Activated CD8-positive, alpha-beta memory T cell treated with anti-CD3 and anti-CD28 coated beads for 24 hours (primary cell): ENCODE results near the gene FUT3.
"Not testable (repeated sequence)": the region's sequence is repeated elsewhere in the genome, so short reads cannot be mapped to it uniquely, and the experiment has no call there.

Experiments
- DNase-seq: peaks from one replicate; pipeline ENCODE4 v3.0.0-alpha.2; 2020

FUT3 gene

DNA sequence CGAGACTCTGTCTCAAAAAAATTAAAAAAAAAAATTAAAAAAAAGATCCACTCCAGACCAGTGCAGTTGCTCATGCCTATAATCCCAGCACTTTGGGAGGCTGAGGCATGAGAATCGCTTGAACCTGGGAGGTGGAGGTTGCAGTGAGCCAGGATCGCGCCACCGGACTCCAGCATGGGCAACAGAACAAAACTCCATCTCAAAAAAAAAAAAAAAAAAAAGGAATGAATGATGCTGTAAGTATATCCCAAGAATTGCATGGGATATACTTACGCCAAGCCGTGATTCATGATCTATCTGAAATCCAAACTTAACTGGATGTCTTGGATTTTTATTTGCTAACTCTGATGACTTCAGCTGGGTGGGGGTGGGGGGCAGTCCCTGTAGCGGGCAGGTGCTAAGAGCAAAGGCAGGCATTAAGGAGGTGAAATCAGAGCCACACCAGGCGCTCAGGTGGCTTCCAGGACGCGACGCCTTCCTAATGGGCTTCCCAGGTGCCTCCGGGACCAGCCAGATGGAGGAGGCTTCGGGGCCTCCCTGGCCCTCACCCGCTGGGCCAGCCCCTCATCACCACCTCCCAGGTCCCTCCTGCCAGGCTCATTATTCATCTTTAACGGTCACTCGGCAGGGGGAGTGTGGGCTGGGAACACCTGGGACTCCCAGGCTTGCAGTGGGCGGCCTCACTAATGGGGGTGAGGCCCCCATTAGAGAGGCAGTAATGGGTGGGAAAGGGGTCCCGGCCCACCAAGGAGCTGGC lies 30.5 kb upstream of the FUT3 start:
- no peak for DNase-seq

DNA sequence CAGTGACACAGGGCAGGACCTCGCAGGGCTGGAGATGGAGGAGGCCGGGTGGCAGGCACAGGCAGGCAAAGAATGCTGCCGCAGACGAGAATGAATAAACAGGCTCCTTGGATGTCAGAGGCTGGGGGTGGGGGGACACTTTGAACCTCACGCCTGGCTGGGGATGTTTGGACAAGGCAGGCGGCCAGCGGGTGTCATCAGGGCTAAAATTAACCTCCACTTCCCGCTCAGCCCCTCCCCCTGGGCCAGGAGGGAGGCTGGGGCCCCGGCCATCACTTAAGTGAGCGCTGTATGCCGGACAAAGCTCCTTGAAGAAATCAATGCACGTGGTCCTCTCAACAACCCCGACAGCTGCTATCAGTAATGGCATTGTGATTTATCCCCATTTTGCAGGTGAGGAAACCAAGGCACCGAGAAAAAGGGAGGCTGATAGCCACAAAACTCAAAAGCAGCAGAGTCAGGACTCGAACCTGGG lies 29.4 kb upstream of the FUT3 start:
- DNase-seq = no peak

DNA sequence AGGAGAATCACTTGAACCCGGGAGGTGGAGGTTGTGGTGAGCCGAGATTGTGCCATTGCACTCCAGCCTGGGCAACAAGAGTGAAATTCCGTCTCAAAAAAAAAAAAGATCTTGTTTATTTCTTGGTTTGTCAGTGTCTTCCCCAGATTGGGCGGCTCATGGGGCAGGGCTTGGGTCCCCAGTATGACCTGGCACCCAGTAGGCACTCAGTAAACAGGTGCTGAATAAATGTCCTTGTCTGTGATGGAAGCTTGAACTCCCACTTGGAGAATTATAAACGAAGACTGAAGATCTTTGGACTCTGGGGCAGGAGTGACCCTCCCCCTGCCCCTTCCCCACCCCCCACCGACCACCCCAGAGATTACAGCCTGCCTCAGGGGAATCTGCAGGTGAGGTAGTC lies 28.9 kb upstream of the FUT3 start:
- no peak for DNase-seq

DNA sequence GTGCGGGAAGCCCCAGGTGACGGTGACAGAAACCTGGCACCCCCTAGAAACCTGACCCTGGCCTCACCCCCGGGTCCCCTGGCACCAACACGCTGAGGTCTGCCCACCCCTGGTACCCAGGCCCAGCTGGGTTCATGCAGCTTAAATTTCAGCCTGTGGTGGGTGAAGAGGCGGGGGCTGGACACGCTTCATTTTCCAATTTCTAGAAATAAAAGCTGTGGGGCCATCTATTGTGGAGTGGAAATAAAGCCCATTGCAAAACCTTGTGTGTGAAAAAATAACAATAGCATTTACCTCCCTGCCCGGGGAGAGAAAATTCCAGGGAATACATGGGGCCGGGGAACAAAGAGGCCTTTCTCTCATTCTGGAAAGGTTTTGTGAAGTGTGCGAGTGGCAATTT lies 26.6 kb upstream of the FUT3 start:
- no peak for DNase-seq

DNA sequence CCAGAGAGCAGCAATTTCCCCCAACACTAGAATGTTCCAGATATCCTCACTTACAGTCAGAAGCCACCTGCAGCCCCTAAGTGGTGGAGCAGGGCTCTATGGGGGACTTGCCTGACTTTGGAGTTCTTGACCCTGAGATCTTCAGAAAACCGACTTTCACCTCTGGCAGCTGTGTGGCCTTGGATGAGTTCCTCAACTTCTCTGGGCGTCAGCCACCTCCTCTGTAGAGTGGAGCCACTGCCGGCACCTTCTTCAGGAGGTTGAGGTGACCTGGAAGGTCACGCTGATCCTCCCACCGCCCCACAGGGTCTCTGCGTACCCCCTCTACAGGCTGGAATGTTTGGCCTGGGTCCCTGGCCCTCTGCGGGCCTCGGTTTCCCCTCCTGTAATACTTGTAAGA lies 26.2 kb upstream of the FUT3 start:
- no peak for DNase-seq

DNA sequence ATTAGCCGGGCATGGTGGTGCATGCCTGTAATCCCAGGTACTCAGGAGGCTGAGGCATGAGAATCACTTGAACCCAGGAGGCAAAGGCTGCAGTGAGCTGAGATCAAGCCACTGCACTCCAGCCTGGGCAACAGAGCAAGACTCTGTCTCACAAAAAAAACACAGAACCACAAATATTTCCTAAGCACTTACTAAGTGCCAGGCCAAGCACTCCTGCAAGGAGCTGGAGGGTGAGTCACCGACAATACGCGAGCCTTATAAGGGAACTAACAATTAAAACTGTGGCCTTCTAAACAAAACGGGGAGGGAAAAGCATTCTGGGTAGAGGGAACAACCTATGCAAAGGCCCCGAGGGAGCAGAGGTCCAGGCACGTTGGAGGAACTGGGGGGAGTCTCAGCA lies 23.2 kb upstream of the FUT3 start:
- DNase-seq = not testable (repeated sequence)

DNA sequence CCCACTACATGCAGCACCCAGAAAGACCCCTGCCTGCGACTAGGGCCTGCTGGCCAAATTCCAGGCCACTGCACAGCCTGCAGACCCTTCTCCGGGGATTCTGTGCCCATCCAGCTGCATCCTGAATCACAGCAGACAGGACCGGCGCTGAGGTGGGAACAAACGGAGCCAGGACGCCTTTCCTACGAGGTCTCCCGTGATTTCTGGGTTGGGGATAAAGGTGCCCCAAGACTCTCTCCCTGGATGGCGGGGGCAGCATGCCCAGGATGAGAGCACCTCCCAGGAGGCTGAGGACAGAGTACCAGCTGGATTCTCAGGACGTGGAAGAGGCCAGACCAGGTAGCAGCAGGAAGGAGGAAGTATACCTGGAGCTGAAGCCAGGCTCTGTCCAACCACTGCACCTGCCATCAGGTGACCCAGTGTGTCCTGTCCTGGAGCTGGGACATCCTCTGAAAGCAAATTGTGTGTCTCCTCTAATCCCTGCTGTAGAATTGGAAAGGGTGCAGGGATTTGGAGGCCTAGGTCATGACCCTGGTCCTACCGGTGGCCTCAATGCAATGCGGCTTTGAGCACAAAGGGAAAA lies 22.5 kb upstream of the FUT3 start:
- DNase-seq = no peak

DNA sequence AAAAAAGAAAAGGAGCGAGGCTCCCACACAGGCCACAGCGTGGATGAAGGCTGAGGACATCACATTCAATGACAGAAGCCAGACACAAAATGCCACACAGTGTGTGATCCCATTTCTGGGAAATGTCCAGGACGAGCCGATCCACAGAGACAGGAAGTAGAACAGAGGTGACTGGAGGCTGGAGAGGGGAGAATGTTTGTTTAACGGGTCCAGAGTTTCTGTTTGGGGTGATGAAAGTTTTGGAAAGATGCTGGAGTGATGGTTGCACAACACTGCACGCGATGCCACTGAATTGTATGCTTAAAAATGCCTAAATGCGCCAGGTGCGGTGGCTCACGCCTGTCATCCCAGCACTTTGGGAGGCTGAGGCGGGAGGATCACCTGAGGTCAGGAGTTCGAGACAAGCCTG lies 19.7 kb upstream of the FUT3 start:
- DNase-seq = no peak

DNA sequence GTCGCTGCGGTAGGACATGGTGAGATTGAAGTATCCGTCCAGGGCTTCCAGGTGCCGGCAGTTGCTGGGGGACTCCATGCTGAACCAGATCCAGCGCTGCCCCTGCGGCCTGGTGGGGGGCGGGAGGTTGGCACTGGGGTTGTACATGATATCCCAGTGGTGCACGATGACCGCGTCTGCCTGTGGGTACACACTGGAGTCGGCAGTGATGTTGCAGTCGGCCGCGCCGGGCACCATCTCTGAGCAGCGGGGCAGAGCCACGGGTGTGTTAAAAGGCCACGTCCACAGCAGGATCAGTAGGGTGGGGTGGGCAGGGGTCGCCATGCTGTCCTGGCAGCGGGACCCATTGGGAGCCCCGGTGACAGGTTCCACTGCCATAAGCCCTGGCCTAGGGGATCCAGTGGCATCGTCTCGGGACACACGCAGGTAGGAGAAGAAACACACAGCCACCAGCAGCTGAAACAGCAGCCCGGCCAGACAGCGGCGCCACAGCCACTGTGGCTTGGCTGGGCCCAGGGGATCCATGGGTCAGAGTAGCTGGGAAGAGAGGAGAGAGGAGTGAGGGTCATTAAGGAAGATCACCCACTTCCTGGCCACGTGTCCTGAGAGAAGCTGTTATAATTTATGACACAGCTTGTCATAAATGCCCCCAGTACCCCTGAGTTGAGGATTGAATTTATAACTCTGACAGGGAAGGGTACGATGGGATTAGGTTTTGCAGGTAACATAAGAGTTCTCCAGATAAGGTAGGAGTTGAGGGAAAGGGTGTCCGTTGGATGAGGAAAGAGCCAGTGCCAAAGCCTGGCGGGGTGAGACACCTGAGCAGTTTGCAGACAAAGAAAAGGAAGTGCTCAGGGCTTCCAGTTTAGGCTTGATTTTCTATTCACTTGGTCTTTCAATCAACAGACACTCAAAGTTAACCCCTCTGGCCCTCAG lies 16.2 kb upstream of the FUT3 start:
- no peak for DNase-seq

DNA sequence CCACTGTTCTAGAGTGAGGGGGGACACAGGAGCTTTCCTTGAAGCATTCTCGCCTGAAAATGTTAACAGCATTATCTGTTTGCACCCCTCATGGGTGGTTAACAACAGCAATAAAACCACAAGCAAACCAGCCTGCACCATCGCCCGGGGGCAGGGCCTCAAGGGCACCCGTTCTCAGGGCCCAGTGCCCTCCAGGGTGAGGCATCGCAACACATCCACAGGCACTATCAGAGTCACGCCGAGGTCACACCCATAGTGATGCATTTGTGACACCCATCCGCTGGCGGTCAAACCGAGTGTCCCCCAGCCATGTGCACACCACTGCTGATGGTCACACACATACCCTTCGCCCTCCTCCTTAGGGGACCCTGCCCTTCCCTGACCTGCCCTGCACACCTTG lies 14.5 kb upstream of the FUT3 start:
- no peak for DNase-seq

DNA sequence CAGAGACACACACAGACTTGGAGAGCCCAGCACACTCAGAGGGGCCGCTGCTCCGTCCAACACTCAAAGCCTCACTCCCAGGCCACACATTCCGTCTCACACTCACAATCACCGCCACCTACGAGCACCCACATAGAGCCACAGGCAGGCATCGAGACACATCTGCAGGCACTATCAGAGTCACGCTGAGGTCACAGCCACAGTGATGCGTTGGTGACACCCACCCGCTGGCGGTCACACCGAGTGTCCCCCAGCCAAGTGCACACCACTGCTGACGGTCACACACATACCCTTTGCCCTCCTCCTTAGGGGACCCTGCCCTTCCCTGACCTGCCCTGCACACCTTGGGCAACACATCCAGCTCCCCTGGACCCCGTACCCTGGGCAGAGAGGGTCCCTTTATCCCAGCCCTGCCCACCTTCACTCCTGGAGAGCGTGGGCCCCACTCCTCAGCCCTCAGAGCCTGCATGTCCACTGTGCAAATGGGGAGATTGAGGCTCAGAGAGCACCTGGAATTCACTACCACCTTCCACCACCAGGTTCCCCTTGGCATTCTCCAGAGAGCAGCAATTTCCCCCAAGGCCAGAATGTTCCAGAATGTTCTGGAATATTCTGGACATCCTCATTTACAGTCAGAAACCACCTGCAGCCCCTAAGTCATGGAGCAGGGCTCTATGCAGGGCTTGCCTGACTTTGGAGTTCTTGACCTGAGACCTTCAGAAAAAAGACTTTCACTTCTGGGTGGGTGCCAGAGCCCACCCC lies 13.7 kb upstream of the FUT3 start:
- no peak for DNase-seq

DNA sequence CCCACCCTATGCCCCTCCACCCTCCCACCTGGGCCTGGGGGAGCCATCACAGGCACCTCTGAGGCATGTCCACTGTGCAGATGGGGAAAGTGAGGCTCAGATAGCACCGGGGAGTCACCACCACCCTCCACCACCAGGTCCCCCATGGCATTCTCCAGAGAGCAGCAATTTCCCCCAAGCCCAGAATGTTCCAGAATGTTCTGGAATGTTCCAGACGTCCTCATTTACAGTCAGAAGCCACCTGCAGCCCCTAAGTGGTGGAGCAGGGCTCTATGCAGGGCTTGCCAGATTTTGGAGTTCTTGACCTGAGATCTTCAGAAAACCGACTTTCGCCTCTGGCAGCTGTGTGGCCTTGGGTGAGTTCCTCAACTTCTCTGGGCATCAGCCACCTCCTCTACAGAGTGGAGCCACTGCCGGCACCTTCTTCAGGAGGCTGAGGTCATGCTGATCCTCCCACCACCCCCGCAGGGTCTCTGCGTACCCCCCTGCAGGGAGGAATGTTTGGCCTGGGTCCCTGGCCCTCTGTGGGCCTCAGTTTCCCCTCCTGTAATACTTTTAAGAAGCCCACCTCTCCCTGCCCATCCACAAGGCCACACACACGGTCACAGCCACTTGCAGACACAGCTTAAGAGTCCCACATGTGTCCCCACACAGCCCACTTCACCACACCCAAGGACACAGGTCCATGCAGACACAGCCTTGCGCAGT lies 12.9 kb upstream of the FUT3 start:
- DNase-seq = no peak

DNA sequence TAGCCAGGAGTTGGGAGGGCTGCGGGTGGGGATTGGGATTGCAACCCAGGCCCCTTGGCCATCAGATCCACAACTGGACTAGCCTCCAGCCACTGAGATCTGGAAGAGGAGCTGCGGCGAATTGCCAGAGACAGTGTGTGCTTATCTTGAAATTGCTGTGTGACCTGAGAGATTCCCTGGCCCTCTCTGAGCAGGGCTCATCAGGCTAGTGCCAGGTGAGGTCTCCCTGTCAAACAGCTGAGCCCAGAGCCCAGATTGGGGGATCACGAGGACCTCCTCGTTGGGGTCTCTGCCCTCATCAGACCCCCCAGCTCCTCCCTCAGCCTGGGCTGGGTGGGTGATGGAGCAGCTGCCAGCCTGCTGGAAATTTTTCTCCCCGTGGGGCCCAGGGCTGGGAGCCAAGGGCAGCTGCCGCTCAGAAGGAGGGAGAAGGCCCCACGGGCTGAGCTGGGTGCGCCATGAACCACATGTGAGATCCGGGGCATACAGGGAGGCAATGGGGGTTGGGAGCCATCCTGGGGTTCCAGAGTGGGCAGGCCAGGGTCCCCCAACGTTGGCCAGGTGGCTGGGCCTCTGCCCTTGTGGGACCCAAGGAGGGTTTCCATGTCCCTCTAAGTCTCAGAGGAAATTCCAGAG lies 11.9 kb upstream of the FUT3 start:
- no peak for DNase-seq

DNA sequence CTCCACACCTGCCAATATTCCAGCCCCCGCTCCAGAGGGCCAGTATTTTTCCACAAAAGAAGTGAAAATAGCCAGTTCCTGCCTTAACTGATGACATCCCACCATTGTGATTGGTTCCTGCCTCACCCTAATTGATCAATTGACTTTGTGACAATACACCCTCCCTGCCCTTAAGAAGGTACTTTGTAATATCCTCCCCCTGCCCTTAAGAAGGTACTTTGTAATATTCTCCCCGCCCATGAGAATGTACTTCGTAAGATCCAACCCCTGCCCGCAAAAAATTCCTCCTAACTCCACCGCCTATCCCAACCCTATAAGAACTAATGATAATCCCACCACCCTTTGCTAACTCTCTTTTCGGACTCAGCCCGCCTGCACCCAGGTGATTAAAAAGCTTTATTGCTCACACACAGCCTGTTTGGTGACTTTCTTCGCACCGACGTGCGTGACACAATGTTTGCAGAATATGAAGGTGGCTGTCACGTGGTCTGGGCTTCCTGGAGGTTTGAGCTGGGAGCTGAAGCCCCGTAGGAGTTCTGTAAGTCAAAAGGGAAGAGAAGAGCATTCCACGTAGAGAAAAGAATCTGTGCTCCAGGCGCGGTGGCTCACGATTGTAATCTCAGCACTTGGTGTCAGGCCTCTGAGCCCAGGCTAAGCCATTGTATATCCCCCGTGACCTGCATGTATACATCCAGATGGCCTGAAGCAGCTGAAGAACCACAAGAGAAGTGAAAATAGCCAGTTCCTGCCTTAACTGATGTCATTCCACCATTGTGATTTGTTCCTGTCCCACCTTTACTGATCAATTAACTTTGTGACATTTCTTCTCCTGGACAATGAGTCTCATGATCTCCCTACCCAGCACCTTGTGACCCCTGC lies 6.2 kb upstream of the FUT3 start:
- no peak for DNase-seq

DNA sequence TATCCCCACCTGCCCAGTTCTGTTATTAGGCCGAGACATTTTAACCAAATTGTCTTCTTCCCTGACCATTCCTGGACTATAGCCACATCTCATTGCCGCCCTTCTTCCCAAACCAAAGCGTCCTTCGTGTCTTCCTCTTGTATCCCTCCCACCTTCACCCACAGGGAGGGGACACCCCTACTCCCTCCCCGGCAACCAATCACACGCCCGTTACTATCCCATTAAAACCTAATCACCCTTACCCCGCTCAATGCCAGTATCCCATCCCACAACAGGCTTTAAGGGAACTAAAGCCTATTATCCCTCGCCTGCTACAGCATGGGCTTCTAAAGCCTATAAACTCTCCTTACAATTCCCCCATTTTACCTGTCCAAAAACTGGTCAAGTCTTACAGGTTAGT lies 3.9 kb upstream of the FUT3 start:
- DNase-seq = not testable (repeated sequence)

DNA sequence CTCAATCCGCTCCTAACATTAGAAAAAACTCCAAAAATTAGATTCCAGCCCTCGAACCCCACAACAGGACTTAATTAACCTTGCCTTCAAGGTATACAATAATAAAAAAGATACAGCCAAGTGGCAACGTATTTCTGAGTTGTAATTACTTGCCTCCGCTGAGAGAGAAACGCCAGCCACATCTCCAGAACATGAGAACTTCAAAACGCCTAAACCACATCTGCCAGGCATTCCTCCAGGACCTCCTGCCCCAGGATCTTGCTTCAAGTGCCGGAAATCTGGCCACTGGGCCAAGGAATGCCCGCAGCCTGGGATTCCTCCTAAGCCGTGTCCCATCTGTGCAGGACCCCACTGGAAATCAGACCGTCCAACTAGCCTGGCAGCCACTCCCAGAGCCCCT lies 2.9 kb upstream of the FUT3 start:
- not testable (repeated sequence) for DNase-seq

DNA sequence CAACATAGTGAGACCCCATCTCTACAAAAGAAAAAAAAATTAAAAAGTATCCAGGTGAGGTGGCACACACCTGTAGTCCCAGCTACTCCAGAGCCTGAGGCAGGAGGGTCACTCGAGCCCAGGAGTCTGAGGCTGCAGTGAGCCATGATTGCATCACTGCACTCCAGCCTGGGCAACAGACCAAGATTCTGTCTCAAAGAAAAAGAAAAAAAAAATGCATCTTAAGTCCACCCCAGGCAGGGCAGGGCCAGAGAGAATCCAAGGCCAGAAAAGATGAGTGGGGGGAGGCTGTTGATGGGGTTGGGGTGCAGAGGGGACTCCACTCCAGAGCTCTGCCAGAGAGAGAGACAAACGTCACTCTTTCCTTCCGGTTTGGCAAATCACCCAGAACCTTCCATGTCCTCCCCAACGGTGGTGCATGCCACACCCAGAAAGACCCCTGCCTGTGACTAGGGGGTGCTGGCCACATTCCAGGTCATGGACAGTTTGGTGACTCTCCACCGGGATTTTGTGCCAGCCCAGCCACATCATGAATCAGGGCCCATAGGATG lies 431 bp downstream of the FUT3 start:
- no peak for DNase-seq

DNA sequence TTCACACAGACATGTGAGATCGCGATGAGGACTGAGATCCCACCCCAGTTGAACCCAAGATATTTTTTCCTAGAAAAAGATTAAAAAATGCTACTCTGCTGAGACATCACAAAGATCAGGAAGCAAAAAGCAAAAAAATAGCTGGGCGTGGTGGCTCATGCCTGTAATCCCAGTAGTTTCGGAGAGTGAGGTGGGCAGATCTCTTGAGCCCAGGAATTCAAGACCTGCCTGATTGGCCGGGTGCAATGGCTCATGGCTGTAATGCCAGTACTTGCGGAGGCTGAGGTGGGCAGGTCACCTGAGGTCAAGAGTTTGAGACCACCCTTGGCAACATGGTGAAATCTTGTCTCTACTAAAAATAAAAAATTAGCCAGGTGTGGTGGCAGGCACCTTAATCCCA lies 1.1 kb downstream of the FUT3 start:
- no peak for DNase-seq

DNA sequence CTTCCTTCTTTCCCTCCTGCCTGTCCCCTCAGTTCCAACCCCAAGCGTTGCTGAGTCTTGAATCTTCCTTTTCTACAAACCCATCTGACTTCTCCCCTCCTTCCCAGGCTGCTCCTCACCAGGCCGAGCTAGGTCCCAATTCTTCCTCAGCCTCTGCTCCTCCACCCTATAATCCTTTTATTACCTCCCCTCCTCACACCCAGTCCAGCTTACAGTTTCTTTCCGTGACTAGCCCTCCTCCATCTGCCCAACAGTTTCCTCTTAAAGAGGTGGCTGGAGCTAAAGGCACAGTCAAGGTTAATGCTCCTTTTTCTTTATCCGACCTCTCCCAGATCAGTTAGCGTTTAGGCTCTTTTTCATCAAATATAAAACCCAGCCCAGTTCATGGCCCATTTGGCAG lies 2.6 kb downstream of the FUT3 start:
- not testable (repeated sequence) for DNase-seq

DNA sequence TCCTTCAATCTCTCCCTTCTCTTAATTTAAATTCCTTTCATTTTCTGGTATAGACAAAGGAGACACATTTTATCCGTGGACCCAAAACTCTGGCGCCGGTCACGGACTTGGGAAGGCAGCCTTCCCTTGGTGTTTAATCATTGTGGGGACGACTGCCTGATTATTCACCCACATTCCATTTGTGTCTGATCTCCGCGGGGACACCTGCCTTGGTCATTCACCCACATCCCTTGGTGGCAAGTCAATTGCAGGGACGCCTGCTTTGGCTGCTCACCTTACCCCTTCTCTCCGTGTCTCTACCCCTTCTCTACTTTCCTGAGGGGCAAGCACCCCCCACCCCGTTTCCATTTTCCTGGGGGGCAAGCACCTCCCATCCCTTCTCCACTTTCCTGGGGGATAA lies 3.4 kb downstream of the FUT3 start:
- not testable (repeated sequence) for DNase-seq
